Measurements from ENCODE around the gene HTR2B. TPM values are rescaled to one million over a fixed set of nuclear protein-coding genes. Genes with fewer than 3 reads are reported as not detected.
A peak's percentile ranks its signal among the peaks of the same experiment; 100 is the strongest.
"Not testable (repeated sequence)": the region's sequence is repeated elsewhere in the genome, so short reads cannot be mapped to it uniquely, and the experiment has no call there.

Gene HTR2B
- polyA plus RNA-seq, 6 donors from 2014 or later = not detected

DNA sequence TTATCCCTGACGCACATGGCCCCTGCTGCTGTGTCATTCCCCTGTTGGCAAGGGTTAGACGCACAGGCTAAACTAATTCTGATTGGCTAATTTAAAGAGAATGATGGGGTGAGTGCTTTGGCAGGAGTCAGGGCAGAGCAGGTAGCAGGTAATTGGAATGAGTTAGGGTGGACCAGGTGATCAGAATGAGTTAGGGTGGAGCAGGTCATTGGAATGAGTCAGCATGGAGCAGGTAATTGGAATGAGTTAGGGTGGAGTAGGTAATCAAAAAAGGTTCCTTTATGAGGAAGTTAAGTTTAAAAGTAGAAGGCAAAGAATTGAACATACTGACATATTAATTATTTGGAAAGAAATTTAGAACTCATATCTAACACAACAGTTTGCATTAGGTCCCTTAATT lies 24.5 kb downstream of the HTR2B start:
- not testable (repeated sequence) for DNase-seq, H3K4me3 Mint-ChIP-seq, H3K27ac Mint-ChIP-seq

DNA sequence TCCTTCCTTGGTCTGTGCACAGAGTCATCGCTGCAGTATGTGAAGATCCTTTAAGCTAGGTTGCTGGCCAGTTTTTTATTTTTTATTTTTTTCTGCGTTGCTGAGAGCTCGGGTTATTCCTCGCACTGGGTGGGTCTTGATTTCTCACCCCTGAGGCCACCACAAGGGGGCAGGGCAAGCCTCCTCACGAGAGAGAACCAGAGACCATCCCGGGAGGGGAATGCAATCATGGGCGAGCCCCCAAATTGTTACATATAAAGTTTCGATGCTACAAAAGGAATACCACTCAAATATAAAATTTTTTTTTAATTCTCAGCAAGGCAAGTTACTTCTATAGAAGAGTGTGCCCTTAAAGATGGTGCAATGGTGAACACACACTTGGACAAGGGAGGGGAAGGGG lies 24.9 kb downstream of the HTR2B start:
- Mint-ChIP-seq H3K4me3 (no peak overlapping the region), H3K27me3 (no peaks in the 10 kb centered on the region), H3K4me1 (peaks cover 0 to 4% (median 0%) of the 10 kb centered on the region in 3 donors), H3K27ac (no peak overlapping the region), H3K9me3 (peaks cover 15 to 35% (median 26%) of the 10 kb centered on the region in 7 donors), H3K36me3 (peaks cover 37 to 47% of the 10 kb centered on the region in 2 donors)
- ATAC-seq (ENCODE audit: low read depth in 2 of 2) (no peak), DNase-seq (no peak)

More for the DNA sequence above, 24.5 kb downstream of the HTR2B start:
- not testable (repeated sequence) for H3K4me1 Mint-ChIP-seq; ATAC-seq (ENCODE audit: low read depth in 2 of 2); H3K27me3 Mint-ChIP-seq
- Mint-ChIP-seq H3K9me3 (peaks cover 15 to 35% (median 26%) of the 10 kb centered on the region in 7 donors), H3K36me3 (peaks cover 37 to 44% of the 10 kb centered on the region in 2 donors)

- no peak overlapping the region for H3K4me3 Mint-ChIP-seq
- H3K4me1 Mint-ChIP-seq = no peaks in the 10 kb centered on the region
- ATAC-seq (ENCODE audit: low read depth in 2 of 2) (no peak), DNase-seq (no peak)
- H3K9me3 Mint-ChIP-seq = peaks cover 8 to 34% (median 15%) of the 10 kb centered on the region in 7 donors
- no peaks in the 10 kb centered on the region for H3K27me3 Mint-ChIP-seq
- H3K36me3 Mint-ChIP-seq = peaks cover 38 to 51% of the 10 kb centered on the region in 2 donors
- no peak overlapping the region for H3K27ac Mint-ChIP-seq
Measured at GRCh38 chr2:231094736-231095346, 30.0 kb downstream of the HTR2B start.

- Mint-ChIP-seq H3K4me1 (no peaks in the 10 kb centered on the region), H3K9me3 (peaks cover 6 to 25% (median 9%) of the 10 kb centered on the region in 7 donors), H3K27me3 (no peaks in the 10 kb centered on the region), H3K27ac (no peak overlapping the region), H3K36me3 (peaks cover 36 to 44% of the 10 kb centered on the region in 2 donors), H3K4me3 (no peak overlapping the region)
- DNase-seq = no peak
- ATAC-seq (ENCODE audit: low read depth in 2 of 2) = no peak
Measured at GRCh38 chr2:231093933-231094332, 30.9 kb downstream of the HTR2B start.

GRCh38 chr2:231088754-231089153 lies 36.1 kb downstream of the HTR2B start:
- H3K27ac Mint-ChIP-seq = no peak overlapping the region
- no peak for ATAC-seq (ENCODE audit: low read depth in 2 of 2)
- H3K4me1 Mint-ChIP-seq = no peaks in the 10 kb centered on the region
- DNase-seq = no peak
- H3K9me3 Mint-ChIP-seq = peaks cover 0 to 2% (median 0%) of the 10 kb centered on the region in 7 donors
- no peaks in the 10 kb centered on the region for H3K27me3 Mint-ChIP-seq
- peaks cover 17 to 27% of the 10 kb centered on the region in 2 donors for H3K36me3 Mint-ChIP-seq
- no peak overlapping the region for H3K4me3 Mint-ChIP-seq

GRCh38 chr2:231084565-231084964 lies 40.3 kb downstream of the HTR2B start:
- no peaks in the 10 kb centered on the region for H3K4me1 Mint-ChIP-seq
- ATAC-seq (ENCODE audit: low read depth in 2 of 2) (no peak), DNase-seq (no peak)
- peaks cover 26 to 34% of the 10 kb centered on the region in 2 donors for H3K36me3 Mint-ChIP-seq
- no peaks in the 10 kb centered on the region for H3K27me3 Mint-ChIP-seq
- no peaks in the 10 kb centered on the region for H3K9me3 Mint-ChIP-seq
- no peak overlapping the region for H3K4me3 Mint-ChIP-seq
- H3K27ac Mint-ChIP-seq = no peak overlapping the region

- H3K36me3 Mint-ChIP-seq = peaks cover 14 to 28% of the 10 kb centered on the region in 2 donors
- H3K4me1 Mint-ChIP-seq = no peaks in the 10 kb centered on the region
- H3K27me3 Mint-ChIP-seq = no peaks in the 10 kb centered on the region
- H3K9me3 Mint-ChIP-seq = no peaks in the 10 kb centered on the region
- no peak for ATAC-seq (ENCODE audit: low read depth in 2 of 2)
- H3K4me3 Mint-ChIP-seq = no peak overlapping the region
- no peak overlapping the region for H3K27ac Mint-ChIP-seq
- DNase-seq = no peak
Measured at GRCh38 chr2:231069379-231070054, 55.3 kb downstream of the HTR2B start.

DNA sequence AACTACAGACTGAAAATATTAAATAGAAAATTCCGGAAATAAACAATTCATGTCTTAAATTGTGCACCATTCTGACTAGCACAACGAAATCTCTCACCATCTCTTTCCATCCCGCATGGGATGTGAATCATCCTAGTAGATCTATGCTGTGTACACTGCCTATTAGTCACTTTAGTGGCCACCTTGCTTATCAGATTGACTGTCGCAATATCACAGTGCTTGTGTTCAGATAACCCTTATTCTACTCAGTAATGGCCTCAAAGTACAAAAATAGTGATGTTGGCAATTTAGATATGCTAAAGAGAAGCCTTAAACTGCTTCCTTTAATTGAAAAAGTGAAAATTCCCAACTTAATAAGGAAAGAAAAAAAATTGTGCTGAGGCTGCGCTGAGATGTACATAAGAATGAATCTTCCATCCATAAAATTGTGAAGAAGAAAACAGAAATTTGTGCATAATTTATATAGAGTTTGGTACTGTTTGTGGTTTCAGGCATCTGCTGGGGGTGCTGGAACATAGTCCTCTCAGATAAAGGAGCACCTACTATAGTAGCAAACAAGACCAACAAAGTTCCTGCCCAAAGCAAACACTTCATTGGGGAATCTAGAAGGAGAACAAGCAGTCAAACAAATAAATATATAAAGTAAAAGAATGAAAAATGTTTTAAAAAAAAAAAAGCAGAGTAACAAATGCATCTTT lies 56.2 kb downstream of the HTR2B start:
- ATAC-seq (ENCODE audit: low read depth in 2 of 2) (no peak), DNase-seq (no peak)
- H3K9me3 Mint-ChIP-seq = no peaks in the 10 kb centered on the region
- H3K36me3 Mint-ChIP-seq = peaks cover 14 to 28% of the 10 kb centered on the region in 2 donors
- no peak overlapping the region for H3K4me3 Mint-ChIP-seq
- no peaks in the 10 kb centered on the region for H3K27me3 Mint-ChIP-seq
- no peaks in the 10 kb centered on the region for H3K4me1 Mint-ChIP-seq
- no peak overlapping the region for H3K27ac Mint-ChIP-seq

GRCh38 chr2:231067531-231067930 lies 57.3 kb downstream of the HTR2B start:
- H3K4me1 Mint-ChIP-seq = not testable (repeated sequence)

DNA sequence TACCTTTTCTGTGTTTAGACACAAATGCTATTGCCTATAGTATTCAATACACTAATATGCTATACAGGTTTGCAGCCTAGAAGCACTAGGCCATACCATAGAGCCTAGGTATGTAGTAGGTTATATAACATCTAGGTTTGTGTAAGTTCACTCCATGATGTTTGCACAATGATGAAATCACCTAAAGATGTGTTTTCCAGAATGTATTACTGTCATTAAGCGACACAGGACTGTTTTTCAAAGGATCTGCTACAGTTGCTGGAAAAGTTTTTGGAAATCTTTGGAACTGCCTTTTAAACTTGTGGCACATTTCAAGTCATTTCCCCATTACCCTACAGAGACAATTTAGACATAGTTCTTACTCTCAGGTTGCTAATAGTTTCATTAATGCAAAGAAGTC lies 58.9 kb downstream of the HTR2B start:
- ATAC-seq (ENCODE audit: low read depth in 2 of 2) (no peak), DNase-seq (no peak)
- Mint-ChIP-seq H3K4me1 (peaks cover 0 to 6% (median 4%) of the 10 kb centered on the region in 3 donors), H3K4me3 (no peak overlapping the region), H3K27me3 (no peaks in the 10 kb centered on the region), H3K27ac (no peak overlapping the region), H3K36me3 (peaks cover 14 to 17% of the 10 kb centered on the region in 2 donors), H3K9me3 (no peaks in the 10 kb centered on the region)

More at GRCh38 chr2:231067531-231067930, 57.3 kb downstream of the HTR2B start:
- not testable (repeated sequence) for H3K9me3 Mint-ChIP-seq; H3K27ac Mint-ChIP-seq; DNase-seq; H3K27me3 Mint-ChIP-seq; H3K4me3 Mint-ChIP-seq; ATAC-seq (ENCODE audit: low read depth in 2 of 2)
- peaks cover 14 to 22% of the 10 kb centered on the region in 2 donors for H3K36me3 Mint-ChIP-seq

DNA sequence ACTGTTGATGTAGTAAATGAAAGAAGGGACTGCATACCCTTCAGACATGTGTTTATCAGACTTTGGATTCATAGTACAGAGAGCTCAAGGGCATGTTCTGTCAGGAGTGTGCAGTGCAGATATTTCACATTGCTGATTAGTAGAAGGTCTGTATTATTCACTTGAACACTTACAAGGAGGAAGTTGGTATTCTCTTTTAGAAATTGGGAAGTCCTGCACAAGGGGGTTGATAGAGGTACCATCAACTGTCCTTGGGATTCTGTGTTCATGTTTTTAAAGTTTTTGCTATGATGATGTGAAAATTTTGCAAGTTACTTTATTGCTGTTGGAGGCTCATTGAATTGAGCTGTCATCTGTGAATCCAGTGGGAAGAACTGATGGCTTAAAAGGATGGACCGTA lies 61.5 kb downstream of the HTR2B start:
- Mint-ChIP-seq H3K4me3 (no peak overlapping the region), H3K4me1 (peaks cover 20 to 26% (median 20%) of the 10 kb centered on the region in 3 donors), H3K36me3 (peaks cover 9 to 12% of the 10 kb centered on the region in 2 donors), H3K27ac (no peak overlapping the region), H3K9me3 (no peaks in the 10 kb centered on the region), H3K27me3 (no peaks in the 10 kb centered on the region)
- no peak for DNase-seq
- ATAC-seq (ENCODE audit: low read depth in 2 of 2) = no peak

DNA sequence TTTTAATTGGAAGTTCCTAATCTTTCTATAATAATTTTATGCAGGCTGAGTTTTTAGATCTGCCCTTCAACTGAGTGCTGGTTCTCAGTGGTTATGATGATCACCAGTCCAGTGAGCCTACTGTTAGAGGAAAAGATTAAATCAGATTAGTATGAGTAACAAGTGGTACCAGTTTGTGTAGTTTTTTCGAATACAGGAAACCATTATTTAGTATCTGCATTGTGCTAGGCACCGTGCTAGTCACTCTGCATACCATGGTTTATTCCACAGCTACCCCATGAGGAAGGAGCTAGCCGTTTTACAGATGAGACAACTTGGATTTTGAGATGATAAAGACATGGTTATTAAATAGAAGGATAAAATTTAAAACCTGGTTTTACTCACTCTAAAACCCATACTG lies 62.1 kb downstream of the HTR2B start:
- DNase-seq (no peak), ATAC-seq (ENCODE audit: low read depth in 2 of 2) (no peak)
- Mint-ChIP-seq H3K4me1 (peaks cover 25 to 32% (median 25%) of the 10 kb centered on the region in 3 donors), H3K9me3 (no peaks in the 10 kb centered on the region), H3K27me3 (no peaks in the 10 kb centered on the region), H3K4me3 (no peak overlapping the region), H3K36me3 (peaks cover 3 to 6% of the 10 kb centered on the region in 2 donors), H3K27ac (peak overlapping the region in 1 of 6 donors; percentile 66)

GRCh38 chr2:231059756-231060155 lies 65.1 kb downstream of the HTR2B start:
- DNase-seq (no peak), ATAC-seq (ENCODE audit: low read depth in 2 of 2) (no peak)
- Mint-ChIP-seq H3K27me3 (peaks cover 0 to 4% (median 0%) of the 10 kb centered on the region in 3 donors), H3K27ac (no peak overlapping the region), H3K4me1 (peaks cover 27 to 37% (median 35%) of the 10 kb centered on the region in 3 donors), H3K9me3 (no peaks in the 10 kb centered on the region), H3K36me3 (no peaks in the 10 kb centered on the region), H3K4me3 (peak overlapping the region in 1 of 8 donors; percentile 94)

All from naive B cell (primary cell).